Stimulated activated CD8-positive, alpha-beta memory T cell treated with anti-CD3 and anti-CD28 coated beads, Interleukin-4, amount 100 ng/mL, for 4 hours (primary cell): Measurements from ENCODE around the gene NUBP1.

Source experiments
- DNase-seq, 2 donors: peaks; one replicate each; pipeline ENCODE4 v3.0.0-alpha.2; 2020; ENCODE audit warnings: low read depth in 2 of 2, low spot score in 1 of 2

NUBP1 gene

DNA sequence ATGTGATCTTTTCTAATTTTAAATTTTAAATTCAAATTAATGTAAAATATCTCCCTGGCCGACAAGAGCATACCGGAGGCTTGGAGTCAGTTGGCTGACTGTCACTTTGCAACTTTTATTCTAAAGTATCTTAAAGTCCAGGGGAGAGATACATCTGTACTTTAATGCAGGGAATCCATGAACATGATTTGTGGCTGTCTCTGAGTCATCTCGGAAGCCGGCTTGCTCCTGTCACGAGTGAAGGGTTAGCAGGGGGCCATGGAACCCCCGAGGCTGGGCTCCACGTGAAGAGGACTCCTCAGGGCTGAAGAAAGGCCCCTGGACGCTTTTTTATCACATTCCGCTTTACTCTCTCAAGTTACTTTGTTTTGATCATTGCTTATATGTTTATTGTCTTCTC lies 61.7 kb downstream of the NUBP1 start:
- DNase-seq = no peak

DNA sequence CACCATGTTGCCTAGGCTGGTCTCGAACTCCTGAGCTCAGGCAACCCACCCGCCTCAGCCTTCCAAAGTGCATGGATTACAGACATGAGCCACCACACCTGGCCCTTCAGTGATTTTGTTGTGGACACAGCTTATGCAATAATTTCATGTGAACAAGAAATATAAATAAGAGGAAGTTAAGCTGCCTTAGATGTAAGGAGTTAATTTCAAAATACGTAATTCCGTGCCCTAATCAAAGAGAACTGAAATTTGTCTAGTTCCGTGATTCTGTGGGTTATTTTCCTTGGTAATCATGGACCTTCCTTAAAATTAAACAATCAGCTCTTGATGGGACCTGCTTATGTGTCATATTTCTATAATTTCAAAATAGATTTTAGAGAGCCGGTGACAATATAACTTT lies 63.1 kb downstream of the NUBP1 start:
- DNase-seq = no peak

GRCh38 chr16:10808218-10808617 lies 64.6 kb downstream of the NUBP1 start:
- DNase-seq = no peak

GRCh38 chr16:10808850-10809249 lies 65.2 kb downstream of the NUBP1 start:
- no peak for DNase-seq

DNA sequence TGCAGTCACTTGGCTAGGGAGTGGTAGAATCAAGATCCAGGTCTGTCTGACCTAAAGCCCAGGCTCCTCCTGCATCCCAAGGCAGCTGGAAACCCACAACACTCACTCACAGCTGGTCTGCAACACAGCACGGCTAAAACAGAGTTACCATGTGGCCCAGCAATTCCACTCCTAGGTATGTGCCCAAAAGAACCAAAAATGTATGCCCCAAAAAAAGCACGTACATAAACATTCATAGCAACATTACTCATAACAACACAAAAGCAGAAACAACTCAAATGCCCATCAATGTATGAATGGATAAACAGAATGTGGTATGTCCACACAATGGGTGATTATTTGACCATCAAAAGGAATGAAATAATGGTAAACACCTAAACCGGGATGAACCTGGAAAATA lies 66.1 kb downstream of the NUBP1 start:
- no peak for DNase-seq

DNA sequence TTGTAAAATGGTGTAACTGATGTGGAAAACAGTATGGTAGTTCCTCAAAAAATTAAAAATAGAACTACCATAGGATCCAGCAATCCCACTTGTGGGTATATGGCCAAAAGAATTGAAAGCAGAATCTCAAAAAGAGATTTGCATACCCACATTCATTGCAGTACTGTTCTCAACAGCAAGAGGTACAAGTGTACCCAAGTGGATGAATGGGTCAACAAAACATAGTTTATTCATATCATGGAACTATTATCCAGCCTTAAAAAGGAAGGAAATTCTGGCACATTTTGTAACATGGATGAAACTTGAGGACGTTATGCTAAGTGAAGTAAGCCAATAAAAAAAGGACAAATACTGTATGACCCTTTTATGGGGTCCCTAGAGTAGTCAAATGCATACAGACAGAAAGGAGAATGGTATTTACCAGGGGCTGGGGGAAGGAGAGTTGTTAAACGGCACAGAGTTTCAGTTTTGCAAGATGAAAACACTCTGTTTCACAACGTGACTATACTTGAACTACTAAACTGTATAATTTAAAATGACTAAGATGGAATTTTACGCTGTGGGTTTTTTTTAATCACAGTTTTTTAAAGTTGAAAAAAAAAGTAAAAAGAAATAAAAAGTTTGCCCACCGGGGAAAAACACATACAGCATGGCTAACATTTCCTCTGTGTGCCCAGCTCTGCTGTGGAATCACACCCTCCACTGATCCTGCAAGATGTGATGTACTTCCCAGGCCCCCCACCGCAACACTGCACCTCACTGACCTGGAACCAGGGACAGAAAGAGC lies 68.9 kb downstream of the NUBP1 start:
- DNase-seq = no peak

DNA sequence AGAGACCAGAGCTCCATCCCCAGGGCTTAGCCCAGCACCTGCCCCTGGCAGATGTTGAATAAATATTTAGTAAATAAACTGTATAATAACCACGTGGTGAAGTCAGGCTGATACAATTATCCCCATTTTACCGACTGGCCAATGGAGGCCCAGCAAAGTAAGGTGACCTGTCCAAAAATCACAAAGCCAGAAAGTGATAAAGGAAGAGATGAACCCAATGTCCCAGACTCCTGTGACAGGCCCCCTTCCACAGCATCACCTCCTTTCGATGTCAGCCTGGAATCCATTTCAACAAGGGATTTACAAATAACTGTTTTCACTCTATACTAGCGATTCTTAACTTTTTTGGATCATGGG lies 69.4 kb downstream of the NUBP1 start:
- no peak for DNase-seq

DNA sequence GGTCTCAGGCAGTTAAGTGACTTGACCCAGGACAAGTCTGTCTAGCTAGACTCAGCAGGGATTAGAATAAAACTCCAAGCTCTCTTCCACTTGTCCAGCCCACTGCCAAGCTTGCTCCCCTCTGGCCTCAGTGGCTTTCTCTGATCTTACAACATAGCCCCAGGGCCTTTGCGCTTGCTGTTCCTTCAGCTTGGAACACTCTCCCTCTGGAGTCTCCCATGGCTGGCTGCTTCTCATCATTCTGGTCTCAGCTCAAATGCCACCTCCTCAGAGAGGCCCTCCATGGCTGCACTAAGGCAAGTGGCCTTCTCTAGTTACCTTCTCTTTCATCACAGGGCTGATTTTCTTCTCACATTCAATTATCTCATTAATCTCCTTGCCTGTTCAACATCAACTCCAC lies 73.9 kb downstream of the NUBP1 start:
- DNase-seq = no peak

DNA sequence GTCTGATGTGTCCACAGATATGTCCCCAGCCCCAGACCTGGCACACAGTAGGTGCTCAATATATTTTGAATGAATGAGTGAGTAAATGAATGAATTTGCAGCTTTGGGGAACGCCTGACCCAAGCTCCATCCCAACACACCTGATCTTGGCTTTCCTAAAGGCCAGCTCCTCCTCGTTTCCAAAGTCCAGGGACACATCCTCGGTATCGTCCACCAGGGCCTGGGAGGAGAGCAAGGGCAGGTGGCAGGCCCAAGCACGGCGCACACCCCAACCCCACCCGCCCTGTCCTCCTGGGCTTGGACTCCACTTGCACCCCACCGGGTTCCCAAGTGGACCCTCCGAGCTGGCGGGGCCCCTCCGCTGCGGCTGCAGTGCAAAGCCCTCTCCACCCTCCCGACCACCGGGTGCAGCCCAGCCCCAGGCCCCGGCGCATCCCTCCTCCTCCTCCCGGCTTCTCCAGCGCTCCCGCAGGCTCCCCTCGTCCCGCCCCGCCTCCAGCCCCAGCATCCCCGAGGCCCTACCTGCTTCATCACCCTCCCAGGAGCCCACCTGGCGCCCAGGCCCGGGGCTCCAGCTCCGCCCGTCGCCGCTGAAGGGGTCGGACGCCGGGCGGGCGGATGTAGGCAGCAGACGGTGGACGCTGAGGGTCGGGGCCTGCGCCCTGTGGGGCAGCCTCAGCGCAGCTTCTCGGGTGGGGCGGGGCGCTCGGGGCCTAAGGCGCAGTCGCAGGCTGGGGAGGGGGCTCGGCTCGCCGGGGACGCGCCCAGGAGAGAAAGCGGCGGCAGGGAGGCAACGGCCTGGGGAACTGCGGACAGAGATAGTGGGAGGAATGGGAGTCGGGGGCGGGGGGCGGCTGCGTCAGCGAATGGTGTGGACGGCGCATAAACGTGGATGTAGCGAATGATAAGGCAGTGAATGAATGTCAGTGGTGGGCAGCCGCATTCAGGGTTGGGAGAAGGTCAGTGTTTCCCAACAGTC lies 74.6 kb downstream of the NUBP1 start, which contains the start of gene TVP23A:
Gene TVP23A, minus strand, starts transcription at position 832 of the 979 bp plus-strand sequence. Its CDS starts 301 bp downstream, at position 531.
- no peak for DNase-seq
